Activated naive CD8-positive, alpha-beta T cell treated with anti-CD3 and anti-CD28 coated beads, Interleukin-2, amount 50 U/mL, for 16 hours (primary cell): ENCODE measurements around the gene WNK2.
"Not testable (repeated sequence)": the region's sequence is repeated elsewhere in the genome, so short reads cannot be mapped to it uniquely, and the experiment has no call there.

ENCODE experiments used
- DNase-seq: peaks from one replicate; pipeline ENCODE4 v3.0.0-alpha.2; 2020; ENCODE audit warnings: low read depth, low spot score

Gene WNK2

GRCh38 chr9:93183663-93184431 is at the start of gene WNK2:
Gene WNK2, plus strand, starts transcription at chr9:93184139. Its CDS starts 791 bp downstream, at chr9:93184930.
- no peak for DNase-seq

GRCh38 chr9:93134740-93135444 is 49.0 kb upstream of the WNK2 start:
- no peak for DNase-seq

GRCh38 chr9:93136011-93136440 is 47.9 kb upstream of the WNK2 start:
- no peak for DNase-seq

GRCh38 chr9:93137362-93137761 is 46.6 kb upstream of the WNK2 start:
- no peak for DNase-seq

- DNase-seq = no peak
Observed at GRCh38 chr9:93138171-93138764, 45.7 kb upstream of the WNK2 start.

- DNase-seq = no peak
Observed at GRCh38 chr9:93139365-93140182, 44.4 kb upstream of the WNK2 start.

GRCh38 chr9:93141771-93142483 is 42.0 kb upstream of the WNK2 start:
- no peak for DNase-seq

GRCh38 chr9:93143830-93144530 is 40.0 kb upstream of the WNK2 start:
- no peak for DNase-seq

GRCh38 chr9:93146696-93147095 is 37.2 kb upstream of the WNK2 start:
- not testable (repeated sequence) for DNase-seq

- no peak for DNase-seq
Observed at GRCh38 chr9:93147632-93148031, 36.3 kb upstream of the WNK2 start.

GRCh38 chr9:93148721-93149120 is 35.2 kb upstream of the WNK2 start:
- no peak for DNase-seq

GRCh38 chr9:93149361-93149760 is 34.6 kb upstream of the WNK2 start:
- no peak for DNase-seq

GRCh38 chr9:93151097-93151784 is 32.7 kb upstream of the WNK2 start:
- no peak for DNase-seq

- DNase-seq = no peak
Observed at GRCh38 chr9:93154293-93154903, 29.5 kb upstream of the WNK2 start.

- no peak for DNase-seq
Observed at GRCh38 chr9:93155716-93156474, 28.0 kb upstream of the WNK2 start.

- DNase-seq = no peak
Observed at GRCh38 chr9:93156475-93157008, 27.4 kb upstream of the WNK2 start.

GRCh38 chr9:93159601-93160471 is 24.1 kb upstream of the WNK2 start:
- DNase-seq = peak; percentile 48
